ACHN (cell line): Measurements from ENCODE around the gene ATF7IP2.
A peak's percentile ranks its signal among the peaks of the same experiment; 100 is the strongest.
"Not testable (repeated sequence)": the region's sequence is repeated elsewhere in the genome, so short reads cannot be mapped to it uniquely, and the experiment has no call there.

Source experiments
- DNase-seq: peaks from one replicate; pipeline ENCODE4 v3.0.0-alpha.2; 2015
- in situ Hi-C: cut with HindIII; loops from 2 replicates; pipeline ENCODE4 v1.10.0; 2017; ENCODE audit warnings: low sequenced_read_pairs, low pct_ligation_motif_present, low pct_unique_long_range_greater_than_20kb

ATF7IP2 gene

GRCh38 chr16:10385725-10386516 is at the start of gene ATF7IP2:
Gene ATF7IP2 (plus strand): TSS chr16:10386061. CDS start chr16:10430621, 44,560 bp downstream.
- in situ Hi-C loops: no loop called here
- DNase-seq: peak; percentile 87

DNA sequence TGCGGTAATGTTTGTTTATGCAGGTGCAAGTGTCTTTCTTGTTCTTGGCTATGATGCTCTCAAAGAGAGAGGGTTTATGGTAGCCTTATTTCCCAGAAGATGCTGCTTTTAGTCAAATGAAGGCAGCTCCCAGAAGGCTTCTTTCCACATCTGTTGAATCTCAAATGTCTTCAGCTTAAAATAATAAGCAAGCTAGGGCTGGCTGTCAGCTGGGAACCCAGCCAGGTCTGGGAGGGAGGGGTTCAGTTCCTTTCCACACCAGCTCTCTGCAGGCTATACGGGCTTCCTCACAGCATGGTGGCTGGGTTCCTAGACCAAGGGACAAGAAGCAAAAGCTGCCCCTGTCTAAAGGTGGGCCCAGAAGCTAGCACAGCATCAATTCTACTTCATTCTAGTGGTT is 47.4 kb upstream of the ATF7IP2 start:
- DNase-seq: no peak
- in situ Hi-C loops: no loop called here

- no peak for DNase-seq
- in situ Hi-C loops: no loop called here
Measured at GRCh38 chr16:10339777-10340732, 45.8 kb upstream of the ATF7IP2 start.

DNA sequence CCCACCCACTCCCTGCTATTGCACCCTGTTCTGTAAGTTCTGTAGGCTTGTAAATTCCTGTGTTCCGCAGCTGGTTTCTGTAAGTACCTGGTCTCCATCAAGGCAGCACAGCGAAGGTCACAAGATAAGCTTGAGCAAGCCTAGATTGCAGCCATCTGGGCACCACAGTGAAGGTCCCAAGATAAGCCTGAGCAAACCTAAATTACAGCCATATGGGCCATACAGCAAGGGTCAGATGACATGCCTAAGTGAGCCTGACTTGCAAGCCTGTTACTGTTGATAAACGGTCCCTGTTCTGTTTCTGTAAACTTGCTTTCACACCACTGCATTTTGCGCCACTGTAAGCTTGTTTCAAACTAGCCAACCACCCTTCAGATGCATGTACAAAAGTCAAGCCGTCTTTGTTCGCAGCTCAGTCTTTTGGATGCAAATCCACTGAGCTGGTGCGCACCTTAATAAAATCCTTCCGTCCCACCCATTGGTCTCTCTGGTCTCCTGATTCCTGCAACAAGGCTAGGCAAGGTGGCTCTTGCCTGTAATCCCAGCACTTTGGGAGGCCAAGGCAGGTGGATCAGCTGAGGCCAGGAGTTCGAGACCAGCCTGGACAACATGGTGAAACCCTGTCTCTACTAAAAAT is 42.6 kb upstream of the ATF7IP2 start:
- in situ Hi-C loops: no loop called here
- DNase-seq: no peak

GRCh38 chr16:10344699-10345098 is 41.2 kb upstream of the ATF7IP2 start:
- in situ Hi-C loops, DNase-seq: not testable (repeated sequence)

DNA sequence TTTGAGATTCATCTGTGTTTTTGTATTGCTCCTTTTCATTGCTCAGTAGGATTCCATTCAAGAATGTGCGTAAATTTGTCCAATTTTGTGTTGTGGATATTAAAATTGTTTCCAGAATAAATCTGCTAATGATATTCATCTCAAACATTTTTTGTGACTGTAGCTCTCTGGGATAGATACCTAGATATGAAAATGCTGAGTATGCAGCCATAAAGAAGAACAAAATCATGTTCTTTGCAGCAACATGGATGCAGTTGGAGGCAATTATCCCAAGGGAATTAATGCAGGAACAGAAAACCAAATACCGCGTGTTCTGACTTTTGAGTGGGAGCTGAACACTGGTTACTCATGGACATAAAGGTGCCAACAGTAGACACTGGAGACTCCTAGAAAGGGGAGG is 40.2 kb upstream of the ATF7IP2 start:
- no peak for DNase-seq

DNA sequence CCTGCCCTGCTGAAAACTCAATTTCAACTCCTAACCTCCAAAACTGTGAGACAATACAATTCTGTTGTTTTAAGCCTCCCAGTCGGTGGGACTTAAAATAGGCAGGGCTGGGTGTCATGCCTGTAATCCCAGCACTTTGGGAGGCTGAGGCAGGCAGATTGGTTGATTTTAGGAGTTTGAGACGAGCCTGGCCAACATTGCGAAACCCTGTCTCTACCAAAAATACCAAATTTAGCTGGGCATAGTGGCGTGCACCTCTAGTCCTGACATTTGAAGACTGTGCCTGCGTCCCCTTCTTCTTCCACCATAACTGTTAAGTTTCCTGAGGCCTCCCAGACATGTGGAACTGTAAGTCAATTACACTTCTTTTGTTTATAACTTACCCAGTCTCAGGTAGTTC is 36.0 kb upstream of the ATF7IP2 start:
- in situ Hi-C loops: no loop called here
- DNase-seq: no peak

More for the DNA sequence above, 40.2 kb upstream of the ATF7IP2 start:
- in situ Hi-C loops: no loop called here

- in situ Hi-C loops: no loop called here
- no peak for DNase-seq
Measured at GRCh38 chr16:10352262-10352661, 33.6 kb upstream of the ATF7IP2 start.

- no peak for DNase-seq
- in situ Hi-C loops: no loop called here
Measured at GRCh38 chr16:10355589-10355988, 30.3 kb upstream of the ATF7IP2 start.

- no peak for DNase-seq
- in situ Hi-C loops: no loop called here
Measured at GRCh38 chr16:10356870-10357842, 28.7 kb upstream of the ATF7IP2 start.

- in situ Hi-C loops, DNase-seq: not testable (repeated sequence)
Measured at GRCh38 chr16:10361747-10362076, 24.1 kb upstream of the ATF7IP2 start.

DNA sequence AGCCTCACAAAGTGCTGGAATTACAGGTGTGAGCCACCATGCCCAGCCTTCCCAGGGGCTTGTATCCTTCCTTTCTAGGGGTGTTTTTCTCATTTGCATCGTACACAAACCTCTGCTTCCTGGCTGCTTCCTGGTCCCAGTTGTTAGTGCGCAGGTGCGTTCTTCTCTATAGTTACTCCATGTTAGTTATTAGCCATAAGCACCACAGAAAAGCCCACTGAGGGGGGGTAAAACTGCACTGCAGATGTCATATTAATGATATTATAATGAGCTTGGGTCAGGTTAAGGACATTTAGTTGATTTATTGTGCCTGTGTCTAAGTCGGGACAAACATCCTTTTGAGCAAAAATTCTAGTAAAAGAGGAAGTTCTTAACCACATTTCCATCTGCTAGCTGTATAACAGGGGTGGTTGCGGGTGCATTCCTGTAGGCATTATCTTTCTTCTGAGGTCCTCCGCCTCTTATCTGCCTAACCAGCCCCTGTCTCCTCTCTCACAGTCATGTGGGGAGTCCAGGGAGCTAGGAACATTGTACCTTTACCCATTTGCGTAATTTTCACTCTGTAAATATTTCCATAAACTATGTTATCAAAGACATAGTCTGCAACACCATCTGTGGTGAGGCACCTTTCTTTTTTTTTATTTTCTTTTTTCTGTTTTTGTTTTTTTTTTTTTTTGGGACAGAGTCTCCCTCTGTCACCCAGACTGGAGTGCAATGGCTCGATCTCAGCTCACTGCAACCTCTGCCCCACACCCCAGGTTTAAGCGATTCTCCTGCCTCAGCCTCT is 23.6 kb upstream of the ATF7IP2 start:
- in situ Hi-C loops: no loop called here
- no peak for DNase-seq

- in situ Hi-C loops, DNase-seq: not testable (repeated sequence)
Measured at GRCh38 chr16:10362864-10363197, 23.0 kb upstream of the ATF7IP2 start.

- in situ Hi-C loops: not testable (repeated sequence)
Measured at GRCh38 chr16:10366619-10367018, 19.2 kb upstream of the ATF7IP2 start.

DNA sequence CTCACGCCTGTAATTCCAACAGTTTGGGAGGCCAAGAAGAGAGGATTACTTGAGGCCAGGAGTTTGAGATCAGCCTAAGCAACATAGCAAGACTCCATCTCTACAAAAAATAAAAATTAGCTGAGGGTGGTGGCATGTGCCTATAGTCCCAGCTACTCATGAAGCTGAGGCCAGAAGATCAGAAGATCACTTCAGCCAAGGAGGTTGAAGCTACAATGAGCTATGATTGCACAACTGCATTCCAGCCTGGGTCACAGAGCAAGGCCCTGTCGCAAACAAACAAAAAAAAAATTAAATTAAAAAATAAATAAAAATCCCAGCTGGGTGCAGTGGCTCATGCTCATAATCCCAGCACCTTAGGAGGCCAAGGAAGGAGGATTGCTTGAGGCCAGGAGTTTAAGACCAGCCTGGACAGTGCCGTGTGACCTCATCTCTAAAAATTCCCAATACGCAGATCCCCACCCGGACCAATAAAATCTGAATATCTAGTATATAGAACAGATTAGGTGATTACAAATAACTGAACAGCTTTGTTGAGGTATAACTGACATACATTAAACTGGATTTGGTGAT is 18.2 kb upstream of the ATF7IP2 start:
- in situ Hi-C loops: no loop called here
- no peak for DNase-seq

More at GRCh38 chr16:10366619-10367018, 19.2 kb upstream of the ATF7IP2 start:
- DNase-seq: not testable (repeated sequence)

- in situ Hi-C loops: no loop called here
- DNase-seq: peak; percentile 50
Measured at GRCh38 chr16:10368969-10369551, 16.8 kb upstream of the ATF7IP2 start.
